Heart right ventricle (tissue), 16 donors: Measurements from ENCODE around the gene AQP2. TPM values are rescaled to one million over a fixed set of nuclear protein-coding genes. Genes with fewer than 3 reads are reported as not detected.
"Not testable (repeated sequence)": the region's sequence is repeated elsewhere in the genome, so short reads cannot be mapped to it uniquely, and the experiment has no call there.

Experiments
- ATAC-seq, 8 donors: fragments of 200-7000 bp; cut with Tn5 transposase; one replicate each; pipeline ENCODE4 v1.9.1; 2020; ENCODE audit warnings: mild to moderate bottlenecking in 8 of 8, moderate library complexity in 8 of 8, moderate number of reproducible peaks in 1 of 8
- DNase-seq, 2 donors: peaks; one replicate each; pipeline ENCODE4 v3.0.0-alpha.2; 2020
- H3K27ac ChIP-seq, 10 donors: fragments of 200-600 bp; sonication (generic) in 2 of 10; one replicate each; pipeline versions ENCODE4 v1.5.0 to v1.8.0; 2020 to 2022; ENCODE audit warnings: mild to moderate bottlenecking in 3 of 10
- H3K27me3 ChIP-seq, 7 donors: fragments of 200-600 bp; one replicate each; pipeline ENCODE4 v1.8.0; 2021 to 2022; ENCODE audit warnings: mild to moderate bottlenecking in 2 of 7
- H3K36me3 ChIP-seq, 9 donors: fragments of 200-600 bp; sonication (generic) in 1 of 9; one replicate each; pipeline versions ENCODE4 v1.5.0 to v1.8.0; 2020 to 2022; ENCODE audit warnings: mild to moderate bottlenecking in 2 of 9
- H3K4me1 ChIP-seq, 9 donors: fragments of 200-600 bp; sonication (generic) in 1 of 9; one replicate each; pipeline versions ENCODE4 v1.5.0 to v1.8.0; 2020 to 2022; ENCODE audit warnings: mild to moderate bottlenecking in 4 of 9
- H3K4me3 ChIP-seq, 10 donors: fragments of 200-600 bp; sonication (generic) in 2 of 10; one replicate each; pipeline versions ENCODE4 v1.5.0 to v1.8.0; 2020 to 2022; ENCODE audit warnings: mild to moderate bottlenecking in 7 of 10, moderate library complexity in 2 of 10
- H3K9me3 ChIP-seq, 11 donors: fragments of 200-600 bp in 10 of 11; sonication (generic) in 2 of 11; one replicate each; pipeline versions ENCODE4 v1.5.0 to v1.8.0; 2013 to 2022; ENCODE audit warnings: mild to moderate bottlenecking in 2 of 11, control low read depth in 1 of 11, moderate library complexity in 1 of 11
- CTCF ChIP-seq, 9 donors: fragments of 200-600 bp; sonication (generic) in 2 of 9; IDR thresholded peaks; one replicate each; pipeline versions ENCODE4 v1.5.0 to v1.8.0; 2021 to 2022; ENCODE audit warnings: antibody characterized with exemption in 9 of 9, mild to moderate bottlenecking in 5 of 9, moderate library complexity in 1 of 9
- WGBS, 2 donors: extraction: QIAGEN DNeasy Blood & Tissue Kit; methylation state at CpG; one replicate each; pipeline ENCODE4 v1.1.7; 2013; ENCODE audit warnings: inconsistent platforms in 1 of 2; 5-methylcytosine and 5-hydroxymethylcytosine counted together
- intact Hi-C, 10 donors: fragments of 100-400 bp; cut with DNase I; formaldehyde crosslinking; loops; one replicate each; pipeline versions ENCODE4 v1.11.1 to v1.14.2; 2022
- polyA plus RNA-seq, 2 donors: library from polyadenylated mRNA; stranded (reverse); fragments of 200-250 nt; gene quantifications; one replicate each; pipeline ENCODE4 v1.2.3, GENCODE V29; 2013
- total RNA-seq, 10 donors: library from RNA; stranded (reverse); fragmentation: NEBNext Ultra II Directional in 3 of 10; extraction: Animal tissue kit (Norgen Biotek cat#: 25700) in 3 of 10; gene quantifications; one replicate each; pipeline versions ENCODE4 v1.2.1 to v1.2.4, GENCODE V29; 2021 to 2023
- donor health status: Arrhythmogenic right ventricular cardiomyopathy.
- donor health status: ischemic (EF 13 %, LVEDD 7.1; RV severe dilation, severe dysfunction).
- donor health status: healthy with polysubstance abuse.
- donor health status: DM: no; HTN: yes; CAD: no.
- donor health status: DM: no; HTN: no; CAD: no.
- donor health status: ischemic (EF 25% LVEDD 6.9; RV normal size, moderate dysfunction).
- donor health status: ischemic (EF 25% LVEDD 5.7; RV mildly dilated, moderate dysfunction).
- donor health status: healthy.
- donor health status: DM: yes; HTN: yes; CAD: no.
- donor health status: Ischemic cardiomyopathy.
- donor health status: ischemic (EF 35%, LVEDD 5.7; RV mildly dilated, moderate dysfunction).
- donor health status: nonischemic (EF 11% LVEDD 7.7; RV severe dilation, severe dysfunction).
- donor health status: DM: yes; HTN: yes; CAD: no.
- donor health status: PGD.
- donor health status: ischemic (EF 29% LVEDD 5.4; RV normal size, mild dysfunction).
- donor health status: nonischemic (EF 23%, LVEDD 6.1; RV moderate dilation, normal function).

Gene AQP2
- total and polyA plus RNA-seq, 12 donors = 0.04 TPM; not detected in 11

GRCh38 chr12:49985981-49986380, 35.4 kb downstream of the AQP2 start:
- no peak for DNase-seq
- WGBS, 2 donors = 92 to 95% methylated on average over 5 of the region's 5 CpGs

GRCh38 chr12:49986476-49986875, 35.9 kb downstream of the AQP2 start:
- H3K9me3 ChIP-seq, ATAC-seq, intact Hi-C loops, H3K4me3 ChIP-seq, H3K27me3 ChIP-seq, DNase-seq, H3K27ac ChIP-seq: not testable (repeated sequence)
- WGBS, 2 donors = 93 to 96% methylated on average over 3 of the region's 3 CpGs
- peaks cover 0 to 64% (median 11%) of the 10 kb centered on the region in 9 donors for H3K4me1 ChIP-seq
- H3K36me3 ChIP-seq = peaks cover 0 to 30% (median 0%) of the 10 kb centered on the region in 9 donors

More at GRCh38 chr12:49985981-49986380, 35.4 kb downstream of the AQP2 start:
- peaks cover 0 to 28% (median 0%) of the 10 kb centered on the region in 9 donors for H3K36me3 ChIP-seq
- TF ChIP-seq CTCF (IDR thresholded peaks at IDR 0.05) = no peak
- H3K9me3 ChIP-seq = no peaks in the 10 kb centered on the region
- intact Hi-C loops = no loop called here
- H3K4me1 ChIP-seq = peaks cover 0 to 64% (median 11%) of the 10 kb centered on the region in 9 donors
- no peak overlapping the region for H3K27ac ChIP-seq
- no peak overlapping the region for H3K4me3 ChIP-seq
- no peak for ATAC-seq
- H3K27me3 ChIP-seq = no peaks in the 10 kb centered on the region

- Histone ChIP-seq H3K9me3 (no peaks in the 10 kb centered on the region), H3K36me3 (peaks cover 0 to 43% (median 0%) of the 10 kb centered on the region in 9 donors), H3K4me3 (no peak overlapping the region), H3K4me1 (peaks cover 0 to 55% (median 11%) of the 10 kb centered on the region in 9 donors), H3K27me3 (no peaks in the 10 kb centered on the region), H3K27ac (no peak overlapping the region)
- 76 to 81% methylated on average over 4 of the region's 4 CpGs for WGBS, 2 donors
- no peak for TF ChIP-seq CTCF (IDR thresholded peaks at IDR 0.05)
- ATAC-seq = no peak
- DNase-seq = no peak
- intact Hi-C loops = no loop called here
Observed at GRCh38 chr12:49987625-49988303, 37.2 kb downstream of the AQP2 start.

GRCh38 chr12:49989400-49989799, 38.9 kb downstream of the AQP2 start:
- H3K4me1 ChIP-seq = peaks cover 0 to 39% (median 1%) of the 10 kb centered on the region in 9 donors
- intact Hi-C loops = not testable (repeated sequence)

GRCh38 chr12:49990273-49990672, 39.7 kb downstream of the AQP2 start:
- ATAC-seq = no peak
- WGBS, 2 donors = 92 to 94% methylated on average over 4 of the region's 4 CpGs
- no peaks in the 10 kb centered on the region for H3K27me3 ChIP-seq
- H3K9me3 ChIP-seq = no peaks in the 10 kb centered on the region
- peaks cover 0 to 33% (median 0%) of the 10 kb centered on the region in 9 donors for H3K4me1 ChIP-seq
- H3K36me3 ChIP-seq = peaks cover 0 to 68% (median 8%) of the 10 kb centered on the region in 9 donors
- no peak overlapping the region for H3K4me3 ChIP-seq
- DNase-seq = no peak
- no peak for TF ChIP-seq CTCF (IDR thresholded peaks at IDR 0.05)
- H3K27ac ChIP-seq = peak overlapping the region in 1 of 10 donors; percentile 10
- intact Hi-C loops = no loop called here

More at GRCh38 chr12:49989400-49989799, 38.9 kb downstream of the AQP2 start:
- H3K36me3 ChIP-seq = peaks cover 0 to 59% (median 8%) of the 10 kb centered on the region in 9 donors
- not testable (repeated sequence) for ATAC-seq, H3K4me3 ChIP-seq, H3K27me3 ChIP-seq, DNase-seq, H3K9me3 ChIP-seq, H3K27ac ChIP-seq
- WGBS, 2 donors = 72 to 74% methylated on average over 2 of the region's 2 CpGs
